PC-9 (cell line): ENCODE data around the gene CCL4.

Source experiments
- CTCF ChIP-seq: fragments of 200-600 bp; sonication (generic); conservative IDR thresholded peaks from 2 replicates; pipeline ENCODE4 v1.6.1; 2017; ENCODE audit warnings: mixed run types, antibody characterized with exemption, mild to moderate bottlenecking, moderate library complexity
- EZH2 ChIP-seq: fragments of 200-600 bp; sonication (generic); IDR thresholded peaks from 2 replicates; pipeline ENCODE4 v1.8.0; 2017; ENCODE audit warnings: antibody characterized with exemption, low read depth

GRCh38 chr17:36133602-36134236 lies 30.1 kb downstream of the CCL4 start:
- no peak for TF ChIP-seq CTCF
- TF ChIP-seq EZH2, result no peak
